Fibroblast of gingiva (primary cell): ENCODE data around the gene XPO5.

Experiments
- DNase-seq: peaks from one replicate; pipeline ENCODE4 v3.0.0-alpha.2; 2011; ENCODE audit warnings: low read depth

The XPO5 gene

GRCh38 chr6:43497689-43498088, 78.1 kb downstream of the XPO5 start:
- no peak for DNase-seq

GRCh38 chr6:43497129-43497396, 78.8 kb downstream of the XPO5 start:
- no peak for DNase-seq

GRCh38 chr6:43496370-43497128, 79.3 kb downstream of the XPO5 start:
- peak; percentile 35 for DNase-seq

- peak; percentile 27 for DNase-seq
These were observed 80.4 kb downstream of the XPO5 start for GRCh38 chr6:43495409-43495941.

- DNase-seq, result no peak
These were observed 81.1 kb downstream of the XPO5 start for GRCh38 chr6:43494766-43495165.

GRCh38 chr6:43494321-43494720, 81.5 kb downstream of the XPO5 start:
- DNase-seq, result no peak

- no peak for DNase-seq
These were observed 82.0 kb downstream of the XPO5 start for GRCh38 chr6:43493833-43494232.

GRCh38 chr6:43493230-43493629, 82.6 kb downstream of the XPO5 start:
- DNase-seq, result no peak

- peak; percentile 22 for DNase-seq
These were observed 83.2 kb downstream of the XPO5 start for GRCh38 chr6:43492673-43493072.

- DNase-seq, result peak; percentile 73
These were observed 83.8 kb downstream of the XPO5 start for GRCh38 chr6:43491750-43492661.

GRCh38 chr6:43490523-43490939, 85.3 kb downstream of the XPO5 start:
- DNase-seq, result no peak

GRCh38 chr6:43489277-43490072, 86.4 kb downstream of the XPO5 start:
- no peak for DNase-seq

- no peak for DNase-seq
These were observed 87.1 kb downstream of the XPO5 start for GRCh38 chr6:43488667-43489276.

- no peak for DNase-seq
These were observed 94.1 kb downstream of the XPO5 start for GRCh38 chr6:43481591-43482236.

- DNase-seq, result no peak
These were observed 94.8 kb downstream of the XPO5 start for GRCh38 chr6:43481075-43481474.

- DNase-seq, result no peak
These were observed 97.8 kb downstream of the XPO5 start for GRCh38 chr6:43478008-43478372.

GRCh38 chr6:43477235-43478007, 98.4 kb downstream of the XPO5 start, which contains the start of gene TJAP1:
Gene TJAP1, plus strand, starts transcription at chr6:43477570. Its CDS starts 21,432 bp downstream, at chr6:43499002.
- peak; percentile 70 for DNase-seq

GRCh38 chr6:43476746-43477145, 99.1 kb downstream of the XPO5 start:
- no peak for DNase-seq

- DNase-seq, result no peak
These were observed 100.3 kb downstream of the XPO5 start for GRCh38 chr6:43475516-43475915.

GRCh38 chr6:43472515-43472914, 103.3 kb downstream of the XPO5 start:
- DNase-seq, result no peak
